Loucy (cell line): ENCODE measurements around the gene VPS35L.
A peak's percentile ranks its signal among the peaks of the same experiment; 100 is the strongest.

Source experiments
- H2AFZ ChIP-seq: fragments of 200-600 bp; sonication (generic); 2 replicates; pipeline ENCODE4 v1.6.0; 2016; ENCODE audit warnings: antibody characterized with exemption, mild to moderate bottlenecking, low read length, moderate library complexity
- H3F3A ChIP-seq: fragments of 200-600 bp; 2 replicates; pipeline ENCODE4 v1.6.0; 2016; ENCODE audit warnings: antibody characterized with exemption, low read depth, mild to moderate bottlenecking
- H3K27me3 ChIP-seq: fragments of 200-600 bp; sonication (generic); 2 replicates; pipeline ENCODE4 v1.6.1; 2014; ENCODE audit warnings: low read length, mild to moderate bottlenecking; ENCODE audit not compliant: insufficient read depth, poor library complexity, severe bottlenecking
- H3K36me3 ChIP-seq: fragments of 200-600 bp; sonication (generic); 2 replicates; pipeline ENCODE4 v1.6.1; 2016; ENCODE audit warnings: low read length; ENCODE audit not compliant: insufficient read depth
- H3K4me1 ChIP-seq: fragments of 200-600 bp; sonication (generic); 2 replicates; pipeline ENCODE4 v1.5.1; 2014; ENCODE audit warnings: low read length, mild to moderate bottlenecking; ENCODE audit not compliant: insufficient read depth, poor library complexity, severe bottlenecking
- H3K4me2 ChIP-seq: fragments of 200-600 bp; sonication (generic); 2 replicates; pipeline ENCODE4 v1.6.0; 2014; ENCODE audit warnings: antibody characterized with exemption, low read length, low read depth, mild to moderate bottlenecking; ENCODE audit not compliant: poor library complexity, severe bottlenecking
- H3K4me3 ChIP-seq: fragments of 200-600 bp; sonication (generic); 2 replicates; pipeline ENCODE4 v1.5.1; 2014; ENCODE audit warnings: low read length, mild to moderate bottlenecking, mixed read lengths; ENCODE audit not compliant: poor library complexity, severe bottlenecking
- H3K79me2 ChIP-seq: fragments of 200-600 bp; sonication (generic); 2 replicates; pipeline ENCODE4 v1.6.1; 2014; ENCODE audit warnings: low read length; ENCODE audit not compliant: insufficient read depth
- H3K9ac ChIP-seq: fragments of 200-600 bp; sonication (generic); 2 replicates; pipeline ENCODE4 v1.6.0; 2014; ENCODE audit warnings: mild to moderate bottlenecking, low read depth, low read length, moderate library complexity; ENCODE audit not compliant: poor library complexity, severe bottlenecking
- H3K9me2 ChIP-seq: fragments of 200-600 bp; sonication (generic); replicated peaks from 2 replicates; pipeline ENCODE4 v1.6.1; 2016; ENCODE audit warnings: low read depth, low read length, mixed read lengths
- H3K9me3 ChIP-seq: fragments of 200-600 bp; sonication (generic); 2 replicates; pipeline ENCODE4 v1.6.1; 2014; ENCODE audit warnings: mild to moderate bottlenecking, antibody characterized with exemption, low read length, low read depth; ENCODE audit not compliant: insufficient read depth
- H4K20me1 ChIP-seq: fragments of 200-600 bp; sonication (generic); 2 replicates; pipeline ENCODE4 v1.6.0; 2014; ENCODE audit warnings: antibody characterized with exemption, low read length, mild to moderate bottlenecking; ENCODE audit not compliant: insufficient read depth, poor library complexity, severe bottlenecking
- CTCF ChIP-seq: fragments of 200-600 bp; sonication (generic); conservative IDR thresholded peaks from 2 replicates; pipeline ENCODE4 v1.5.1; 2014; ENCODE audit warnings: mild to moderate bottlenecking, antibody characterized with exemption, low read length
- EZH2phosphoT487 ChIP-seq: fragments of 200-600 bp; IDR thresholded peaks from 2 replicates; pipeline ENCODE4 v1.6.1; 2018; ENCODE audit warnings: antibody characterized with exemption, mild to moderate bottlenecking, moderate library complexity, borderline replicate concordance

VPS35L gene

GRCh38 chr16:19523184-19523558, 32.3 kb upstream of the VPS35L start:
- Histone ChIP-seq H3F3A (no peaks in the 10 kb centered on the region), H3K4me2 (no peak overlapping the region), H3K27me3 (peaks cover 7% of the 10 kb centered on the region), H3K9ac (no peak overlapping the region), H4K20me1 (peaks cover 27% of the 10 kb centered on the region), H3K4me3 (no peak overlapping the region), H3K36me3 (0 out of 2 replicates have a peak, but pooled peaks cover 2% of the 10 kb centered on the region), H3K9me2 (no peaks in the 10 kb centered on the region), H3K4me1 (peaks cover 54% of the 10 kb centered on the region), H2AFZ (peak overlapping the region; percentile 42; the same call in 1 of the 2 replicates), H3K9me3 (no peaks in the 10 kb centered on the region), H3K79me2 (peaks cover 74% of the 10 kb centered on the region)
- TF ChIP-seq CTCF (no peak), EZH2phosphoT487 (no peak)

DNA sequence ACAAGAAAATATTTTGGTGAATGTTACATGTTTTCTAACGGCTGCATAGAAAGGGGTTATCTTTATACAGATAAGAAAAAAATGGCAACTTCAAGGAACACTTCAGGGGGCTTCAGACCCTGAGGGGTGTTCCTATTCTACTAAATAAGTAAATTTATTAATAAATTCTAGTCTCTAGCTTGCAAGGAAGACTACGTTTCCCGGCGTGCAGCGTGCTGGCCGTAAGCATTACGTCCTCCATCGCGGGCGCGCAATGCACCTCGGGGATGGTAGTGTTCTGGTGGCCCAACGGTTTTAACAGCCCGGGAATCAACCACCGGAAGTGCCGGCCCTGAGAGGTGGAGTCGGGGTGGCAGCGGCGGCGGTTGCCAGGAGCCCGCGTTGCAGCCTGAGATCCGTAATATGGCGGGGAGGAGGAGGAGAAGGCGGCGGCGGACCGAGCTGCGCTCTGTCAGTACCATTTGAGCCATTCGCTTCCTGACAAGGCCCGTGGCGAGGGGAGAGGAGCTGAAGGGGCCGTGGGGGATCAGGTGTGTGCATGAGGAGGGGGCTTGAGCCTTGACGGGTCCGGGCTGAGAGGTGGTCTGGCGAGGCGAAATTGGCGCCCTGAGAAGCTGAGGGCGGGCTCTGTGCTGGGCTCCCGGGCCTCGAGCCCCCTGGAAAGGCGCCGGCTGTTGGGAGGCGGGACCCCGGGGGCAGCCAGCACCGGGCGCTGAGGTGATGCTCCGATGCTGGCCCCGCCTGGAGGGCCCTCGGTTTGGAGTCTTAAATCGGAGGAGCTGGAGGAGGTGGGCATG, 31.7 kb upstream of the VPS35L start, which contains the start of gene CCP110:
CCP110 (plus strand) TSS at position 384 of the 797 bp plus-strand sequence. CDS start 3,940 bp downstream, outside the sequence.
- H3K4me3 ChIP-seq, result peak within 1 kb of the TSS; percentile 89
- H3K9me3 ChIP-seq, result no peaks in the 10 kb centered on the region
- peak within 1 kb of the TSS; percentile 84 for H2AFZ ChIP-seq
- H3F3A ChIP-seq, result no peaks in the 10 kb centered on the region
- H4K20me1 ChIP-seq, result peaks cover 22% of the 10 kb centered on the region
- H3K9ac ChIP-seq, result peak within 1 kb of the TSS; percentile 95
- peaks cover 7% of the 10 kb centered on the region for H3K27me3 ChIP-seq
- H3K36me3 ChIP-seq, result peaks cover 7% of the 10 kb centered on the region; the same call in 1 of the 2 replicates
- H3K4me1 ChIP-seq, result peaks cover 54% of the 10 kb centered on the region
- peak within 1 kb of the TSS; percentile 96 for H3K4me2 ChIP-seq
- no peak for TF ChIP-seq EZH2phosphoT487
- TF ChIP-seq CTCF, result no peak
- peaks cover 74% of the 10 kb centered on the region for H3K79me2 ChIP-seq
- H3K9me2 ChIP-seq, result no peaks in the 10 kb centered on the region

GRCh38 chr16:19524356-19524615, 31.2 kb upstream of the VPS35L start:
- Histone ChIP-seq H3K4me2 (peak overlapping the region; percentile 96), H4K20me1 (peaks cover 20% of the 10 kb centered on the region), H3K9me2 (no peaks in the 10 kb centered on the region), H3K79me2 (peaks cover 73% of the 10 kb centered on the region), H3K27me3 (peaks cover 7% of the 10 kb centered on the region), H3K36me3 (peaks cover 11% of the 10 kb centered on the region; the same call in 1 of the 2 replicates), H3K9ac (peak overlapping the region; percentile 95), H3K4me3 (peak overlapping the region; percentile 89), H3F3A (no peaks in the 10 kb centered on the region), H2AFZ (peak overlapping the region; percentile 84), H3K9me3 (no peaks in the 10 kb centered on the region), H3K4me1 (peaks cover 50% of the 10 kb centered on the region)
- no peak for TF ChIP-seq EZH2phosphoT487
- TF ChIP-seq CTCF, result no peak
